B cell (primary cell): ENCODE measurements around the gene FERD3L.

Source experiments
- CTCF ChIP-seq: fragments of 200-600 bp; IDR thresholded peaks from one replicate; pipeline ENCODE4 v1.8.0; 2022; ENCODE audit warnings: antibody characterized with exemption, mild to moderate bottlenecking
- EZH2 ChIP-seq: IDR thresholded peaks from 2 replicates; pipeline ENCODE4 v1.6.1; 2012; ENCODE audit warnings: borderline replicate concordance, low read depth, mild to moderate bottlenecking, moderate library complexity, low read length; ENCODE audit not compliant: insufficient read depth, poor library complexity, severe bottlenecking

GRCh38 chr7:19097165-19098055 is 47.8 kb downstream of the FERD3L start:
- TF ChIP-seq CTCF (no peak), EZH2 (no peak)
